WI38 (cell line): ENCODE results near the gene AGAP9.
"Not testable (repeated sequence)": the region's sequence is repeated elsewhere in the genome, so short reads cannot be mapped to it uniquely, and the experiment has no call there.

Source experiments
- H3K4me3 ChIP-seq: 2 replicates; pipeline ENCODE4 v1.5.1; 2011; ENCODE audit warnings: low read depth, mild to moderate bottlenecking, control low read depth, low read length

AGAP9 gene

GRCh38 chr10:47485943-47486342, 37.5 kb downstream of the AGAP9 start:
- H3K4me3 ChIP-seq: not testable (repeated sequence)

GRCh38 chr10:47484786-47485185, 38.7 kb downstream of the AGAP9 start:
- H3K4me3 ChIP-seq: not testable (repeated sequence)

- not testable (repeated sequence) for H3K4me3 ChIP-seq
Measured at GRCh38 chr10:47483923-47484322, 39.5 kb downstream of the AGAP9 start, which contains the start of gene ANXA8. Gene ANXA8 (minus strand): TSS chr10:47484115. CDS start chr10:47483933, 182 bp downstream.

GRCh38 chr10:47482367-47482766, 41.1 kb downstream of the AGAP9 start:
- not testable (repeated sequence) for H3K4me3 ChIP-seq

- not testable (repeated sequence) for H3K4me3 ChIP-seq
Measured at GRCh38 chr10:47481768-47482181, 41.7 kb downstream of the AGAP9 start.

GRCh38 chr10:47481182-47481766, 42.2 kb downstream of the AGAP9 start:
- H3K4me3 ChIP-seq: not testable (repeated sequence)

GRCh38 chr10:47480133-47480532, 43.3 kb downstream of the AGAP9 start:
- H3K4me3 ChIP-seq: not testable (repeated sequence)

- H3K4me3 ChIP-seq: not testable (repeated sequence)
Measured at GRCh38 chr10:47478114-47478513, 45.3 kb downstream of the AGAP9 start.

GRCh38 chr10:47477078-47477477, 46.4 kb downstream of the AGAP9 start:
- not testable (repeated sequence) for H3K4me3 ChIP-seq

GRCh38 chr10:47475101-47475500, 48.3 kb downstream of the AGAP9 start:
- not testable (repeated sequence) for H3K4me3 ChIP-seq

- H3K4me3 ChIP-seq: not testable (repeated sequence)
Measured at GRCh38 chr10:47473516-47473915, 49.9 kb downstream of the AGAP9 start.

- H3K4me3 ChIP-seq: not testable (repeated sequence)
Measured at GRCh38 chr10:47472647-47473046, 50.8 kb downstream of the AGAP9 start.

- H3K4me3 ChIP-seq: not testable (repeated sequence)
Measured at GRCh38 chr10:47472072-47472471, 51.4 kb downstream of the AGAP9 start.

GRCh38 chr10:47468731-47469528, 54.5 kb downstream of the AGAP9 start:
- H3K4me3 ChIP-seq: not testable (repeated sequence)

- not testable (repeated sequence) for H3K4me3 ChIP-seq
Measured at GRCh38 chr10:47467957-47468356, 55.5 kb downstream of the AGAP9 start.

- not testable (repeated sequence) for H3K4me3 ChIP-seq
Measured at GRCh38 chr10:47467458-47467857, 56.0 kb downstream of the AGAP9 start.

- not testable (repeated sequence) for H3K4me3 ChIP-seq
Measured at GRCh38 chr10:47465216-47465917, 58.1 kb downstream of the AGAP9 start.

GRCh38 chr10:47462577-47463358, 60.7 kb downstream of the AGAP9 start:
- H3K4me3 ChIP-seq: not testable (repeated sequence)
